Lower leg skin (tissue), 3 donors: Measurements from ENCODE around the gene RPN2.

Experiments used
- POLR2A ChIP-seq, 2 donors: fragments of 450-650 bp; IDR thresholded peaks; one replicate each; pipeline ENCODE4 v1.6.1; 2016 to 2017; ENCODE audit warnings: antibody characterized with exemption in 2 of 2, mild to moderate bottlenecking in 1 of 2, moderate library complexity in 1 of 2
- TF ChIP-seq, protein P1 (sequence below), 3 donors: fragments of 450-650 bp; IDR thresholded peaks; one replicate each; pipeline ENCODE4 v1.5.1; 2016; ENCODE audit warnings: antibody characterized with exemption in 3 of 3, mild to moderate bottlenecking in 3 of 3, moderate library complexity in 2 of 3

GRCh38 chr20:37190354-37191112 is 11.4 kb downstream of the RPN2 start:
- TF ChIP-seq, protein P1, sequence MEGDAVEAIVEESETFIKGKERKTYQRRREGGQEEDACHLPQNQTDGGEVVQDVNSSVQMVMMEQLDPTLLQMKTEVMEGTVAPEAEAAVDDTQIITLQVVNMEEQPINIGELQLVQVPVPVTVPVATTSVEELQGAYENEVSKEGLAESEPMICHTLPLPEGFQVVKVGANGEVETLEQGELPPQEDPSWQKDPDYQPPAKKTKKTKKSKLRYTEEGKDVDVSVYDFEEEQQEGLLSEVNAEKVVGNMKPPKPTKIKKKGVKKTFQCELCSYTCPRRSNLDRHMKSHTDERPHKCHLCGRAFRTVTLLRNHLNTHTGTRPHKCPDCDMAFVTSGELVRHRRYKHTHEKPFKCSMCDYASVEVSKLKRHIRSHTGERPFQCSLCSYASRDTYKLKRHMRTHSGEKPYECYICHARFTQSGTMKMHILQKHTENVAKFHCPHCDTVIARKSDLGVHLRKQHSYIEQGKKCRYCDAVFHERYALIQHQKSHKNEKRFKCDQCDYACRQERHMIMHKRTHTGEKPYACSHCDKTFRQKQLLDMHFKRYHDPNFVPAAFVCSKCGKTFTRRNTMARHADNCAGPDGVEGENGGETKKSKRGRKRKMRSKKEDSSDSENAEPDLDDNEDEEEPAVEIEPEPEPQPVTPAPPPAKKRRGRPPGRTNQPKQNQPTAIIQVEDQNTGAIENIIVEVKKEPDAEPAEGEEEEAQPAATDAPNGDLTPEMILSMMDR (IDR thresholded peaks at IDR 0.05) = no peak
- TF ChIP-seq POLR2A (IDR thresholded peaks at IDR 0.05) = no peak
